Measurements from ENCODE around the gene GBA3. TPM values are rescaled to one million over a fixed set of nuclear protein-coding genes. Genes with fewer than 3 reads are reported as not detected.

GBA3 gene
- total RNA-seq, 1 experiment from 2014 or later = not detected

DNA sequence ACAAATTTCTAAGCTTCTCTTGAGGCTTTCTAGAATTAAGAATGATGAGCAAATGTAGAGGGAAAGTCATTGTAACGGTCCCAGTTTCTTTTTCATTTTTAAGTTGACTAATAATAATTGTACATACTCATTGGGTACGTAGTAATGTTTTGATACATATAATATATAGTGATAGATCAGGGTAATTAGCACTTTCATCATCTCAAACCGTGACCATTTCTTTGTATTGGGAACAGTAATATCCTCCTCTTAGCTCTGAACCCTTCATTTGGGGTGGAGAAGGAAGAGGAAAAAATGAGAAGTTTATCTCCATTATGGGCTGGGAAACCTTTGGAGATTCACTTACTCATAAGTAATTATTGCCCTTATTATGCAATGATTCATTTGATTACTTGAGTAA, 39.0 kb upstream of the GBA3 start:
- Histone ChIP-seq H3K79me1 (ENCODE audit: insufficient read depth, low read depth, low read length, poor library complexity, severe bottlenecking) (no peaks in the 10 kb centered on the region), H3K18ac (ENCODE audit: insufficient read length, low read depth, low read length) (no peak overlapping the region), H3K4me1 (ENCODE audit: insufficient read depth, low read length) (no peaks in the 10 kb centered on the region), H4K20me1 (ENCODE audit: control insufficient read depth, insufficient read depth, insufficient read length) (no peaks in the 10 kb centered on the region), H3K27me3 (ENCODE audit: insufficient read depth, low read length) (no peaks in the 10 kb centered on the region), H2BK120ac (ENCODE audit: low read depth, low read length, poor library complexity, severe bottlenecking) (no peak overlapping the region), H3K27ac (ENCODE audit: insufficient read length, low read depth, low read length) (no peak overlapping the region), H3K4ac (ENCODE audit: low read depth, low read length) (no peak overlapping the region), H3K14ac (ENCODE audit: insufficient read depth, low read length) (no peak overlapping the region), H2BK20ac (ENCODE audit: low read depth, low read length, poor library complexity, severe bottlenecking) (no peak overlapping the region), H2BK15ac (ENCODE audit: low read depth, low read length) (no peak overlapping the region), H3K56ac (ENCODE audit: insufficient read length, low read depth, low read length) (no peak overlapping the region), H4K91ac (ENCODE audit: insufficient read length, low read depth, low read length) (no peak overlapping the region), H2BK5ac (ENCODE audit: insufficient read length, low read length) (no peak overlapping the region), H2AFZ (ENCODE audit: low read length) (no peak overlapping the region), H3T11ph (ENCODE audit: low read length) (no peak overlapping the region), H3K79me2 (ENCODE audit: insufficient read depth, low read length) (no peaks in the 10 kb centered on the region), H2AK5ac (ENCODE audit: insufficient read length, low read length) (no peak overlapping the region), H3K9ac (ENCODE audit: extremely low read depth, insufficient read length, low read length) (no peak overlapping the region), H3K9me3 (ENCODE audit: control insufficient read depth, low read depth, low read length) (no peaks in the 10 kb centered on the region), H3K23ac (ENCODE audit: insufficient read length, low read depth, low read length) (no peak overlapping the region), H3K4me2 (ENCODE audit: insufficient read depth, insufficient read length, low read length) (no peak overlapping the region), H4K8ac (replicated peaks; ENCODE audit: insufficient read length, low read depth, low read length) (no peak overlapping the region), H2BK12ac (ENCODE audit: insufficient read length, low read depth, low read length) (no peak overlapping the region), H3K23me2 (ENCODE audit: insufficient read length, low read depth, low read length, poor library complexity, severe bottlenecking) (no peaks in the 10 kb centered on the region), H4K5ac (ENCODE audit: insufficient read length, low read depth, low read length) (no peak overlapping the region)
- Mint-ChIP-seq H3K9me3 (no peaks in the 10 kb centered on the region), H3K27ac (no peak overlapping the region), H3K36me3 (ENCODE audit: insufficient read depth in 1 of 3, low read depth in 3 of 3) (no peaks in the 10 kb centered on the region; a peak in 1 of 7 replicates), H3K4me3 (no peak overlapping the region), H3K4me1 (no peaks in the 10 kb centered on the region), H3K27me3 (ENCODE audit: low read depth) (no peaks in the 10 kb centered on the region)
- no peak for DNase-seq
- no CpG with 5 or more reads among the region's 3 CpGs for WGBS (ENCODE audit: extremely low coverage, insufficient read length, low lambda C conversion rate)
- TF ChIP-seq, protein P1, sequence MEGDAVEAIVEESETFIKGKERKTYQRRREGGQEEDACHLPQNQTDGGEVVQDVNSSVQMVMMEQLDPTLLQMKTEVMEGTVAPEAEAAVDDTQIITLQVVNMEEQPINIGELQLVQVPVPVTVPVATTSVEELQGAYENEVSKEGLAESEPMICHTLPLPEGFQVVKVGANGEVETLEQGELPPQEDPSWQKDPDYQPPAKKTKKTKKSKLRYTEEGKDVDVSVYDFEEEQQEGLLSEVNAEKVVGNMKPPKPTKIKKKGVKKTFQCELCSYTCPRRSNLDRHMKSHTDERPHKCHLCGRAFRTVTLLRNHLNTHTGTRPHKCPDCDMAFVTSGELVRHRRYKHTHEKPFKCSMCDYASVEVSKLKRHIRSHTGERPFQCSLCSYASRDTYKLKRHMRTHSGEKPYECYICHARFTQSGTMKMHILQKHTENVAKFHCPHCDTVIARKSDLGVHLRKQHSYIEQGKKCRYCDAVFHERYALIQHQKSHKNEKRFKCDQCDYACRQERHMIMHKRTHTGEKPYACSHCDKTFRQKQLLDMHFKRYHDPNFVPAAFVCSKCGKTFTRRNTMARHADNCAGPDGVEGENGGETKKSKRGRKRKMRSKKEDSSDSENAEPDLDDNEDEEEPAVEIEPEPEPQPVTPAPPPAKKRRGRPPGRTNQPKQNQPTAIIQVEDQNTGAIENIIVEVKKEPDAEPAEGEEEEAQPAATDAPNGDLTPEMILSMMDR (conservative IDR thresholded peaks at IDR 0.05) = no peak
